PC-3 (cell line): ENCODE data around the gene SIRT2.

Source experiments
- CTCF ChIP-seq: fragments of 300-600 bp; sonication (generic); conservative IDR thresholded peaks from 2 replicates; pipeline ENCODE4 v1.5.1; 2017; ENCODE audit warnings: antibody characterized with exemption, low read depth, mild to moderate bottlenecking, low read length
- EZH2 ChIP-seq: fragments of 300-600 bp; sonication (generic); IDR thresholded peaks from one replicate; pipeline ENCODE4 v1.6.1; 2017; ENCODE audit warnings: antibody characterized with exemption, mild to moderate bottlenecking, low read length; ENCODE audit not compliant: unreplicated experiment
- EZH2phosphoT487 ChIP-seq: fragments of 300-600 bp; sonication (generic); IDR thresholded peaks from 2 replicates; pipeline ENCODE4 v1.6.1; 2018; ENCODE audit warnings: mild to moderate bottlenecking, antibody characterized with exemption, low read length, borderline replicate concordance

- no peak for TF ChIP-seq EZH2phosphoT487
- TF ChIP-seq CTCF, result no peak
- TF ChIP-seq EZH2, result no peak
Observed at GRCh38 chr19:38878575-38879399, 20.6 kb downstream of the SIRT2 start.
